Gastrocnemius medialis (tissue), 4 donors: ENCODE measurements around the gene WDR64. TPM values are rescaled to one million over a fixed set of nuclear protein-coding genes. Genes with fewer than 3 reads are reported as not detected.
"Not testable (repeated sequence)": the region's sequence is repeated elsewhere in the genome, so short reads cannot be mapped to it uniquely, and the experiment has no call there.

ENCODE experiments used
- ATAC-seq, 2 donors: fragments of 150-250 bp; one replicate each; pipeline ENCODE4 v1.9.1; 2016
- DNase-seq, 2 donors: peaks; one replicate each; pipeline ENCODE4 v3.0.0-alpha.2; 2019
- H3K27ac ChIP-seq, 4 donors: fragments of 200-600 bp; sonication (generic); 1 replicate in 1 of 4; 2 replicates in 3 of 4; pipeline ENCODE4 v1.5.1; 2016 to 2018; ENCODE audit warnings: mild to moderate bottlenecking in 2 of 4, moderate library complexity in 1 of 4
- H3K27me3 ChIP-seq, 3 donors: fragments of 200-600 bp; sonication (generic) in 2 of 3; 1 replicate in 1 of 3; 2 replicates in 2 of 3; pipeline versions ENCODE4 v1.5.1 to v1.6.0; 2016 to 2019; ENCODE audit warnings: mild to moderate bottlenecking in 1 of 3, moderate library complexity in 1 of 3
- H3K36me3 ChIP-seq, 2 donors: fragments of 200-600 bp; sonication (generic) in 1 of 2; one replicate each; pipeline ENCODE4 v1.5.1; 2017 to 2018
- H3K4me1 ChIP-seq, 2 donors: fragments of 200-600 bp; sonication (generic) in 1 of 2; one replicate each; pipeline ENCODE4 v1.5.1; 2016 to 2017; ENCODE audit warnings: mild to moderate bottlenecking in 2 of 2
- H3K4me3 ChIP-seq, 4 donors: fragments of 200-600 bp; sonication (generic) in 3 of 4; 1 replicate in 1 of 4; 2 replicates in 3 of 4; pipeline ENCODE4 v1.5.1; 2016 to 2019; ENCODE audit warnings: mild to moderate bottlenecking in 2 of 4
- H3K9me3 ChIP-seq, 3 donors: fragments of 200-600 bp; sonication (generic) in 2 of 3; 1 replicate in 1 of 3; 2 replicates in 2 of 3; pipeline ENCODE4 v1.5.1; 2016 to 2019
- POLR2A ChIP-seq, 2 donors: fragments of 450-650 bp; IDR thresholded peaks; one replicate each; pipeline ENCODE4 v1.6.1; 2017; ENCODE audit warnings: antibody characterized with exemption in 2 of 2, mild to moderate bottlenecking in 2 of 2, moderate library complexity in 2 of 2
- in situ Hi-C, 4 donors: fragments of 200-750 bp; cut with MboI; loops; one replicate each; pipeline versions ENCODE4 v1.15.0 to v1.8.0; 2017; ENCODE audit warnings: low sequenced_read_pairs in 4 of 4
- intact Hi-C: fragments of 100-400 bp; cut with DNase I; formaldehyde crosslinking; loops from one replicate; pipeline ENCODE4 v1.15.1; 2023; ENCODE audit warnings: low total_unique reads
- total RNA-seq, 4 donors: library from RNA; depleted of rRNA; stranded (reverse); fragments of >200 nt; gene quantifications; one replicate each; pipeline versions ENCODE4 v1.1.0 to v1.2.3, GENCODE V29; 2016
- TF ChIP-seq, protein P1 (sequence below), 5 experiments: fragments of 450-650 bp in 3 of 5; fragments of 200-600 bp in 2 of 5; sonication (generic) in 2 of 5; IDR thresholded peaks in 4 of 5; conservative IDR thresholded peaks in 1 of 5; 1 replicate in 4 of 5; 2 replicates in 1 of 5; pipeline ENCODE4 v1.5.1; 2016 to 2019; ENCODE audit warnings: antibody characterized with exemption in 5 of 5, mild to moderate bottlenecking in 3 of 5, moderate library complexity in 3 of 5

The WDR64 gene
- total RNA-seq, 4 donors from 2014 or later, result 0.22 TPM; not detected in 3

GRCh38 chr1:241733899-241734298 lies 81.8 kb downstream of the WDR64 start:
- intact Hi-C loops (no loop called here), in situ Hi-C loops (no loop called here)
- H3K4me1 ChIP-seq, result no peaks in the 10 kb centered on the region
- no peaks in the 10 kb centered on the region for H3K36me3 ChIP-seq
- H3K9me3 ChIP-seq, result no peaks in the 10 kb centered on the region
- TF ChIP-seq, protein P1, sequence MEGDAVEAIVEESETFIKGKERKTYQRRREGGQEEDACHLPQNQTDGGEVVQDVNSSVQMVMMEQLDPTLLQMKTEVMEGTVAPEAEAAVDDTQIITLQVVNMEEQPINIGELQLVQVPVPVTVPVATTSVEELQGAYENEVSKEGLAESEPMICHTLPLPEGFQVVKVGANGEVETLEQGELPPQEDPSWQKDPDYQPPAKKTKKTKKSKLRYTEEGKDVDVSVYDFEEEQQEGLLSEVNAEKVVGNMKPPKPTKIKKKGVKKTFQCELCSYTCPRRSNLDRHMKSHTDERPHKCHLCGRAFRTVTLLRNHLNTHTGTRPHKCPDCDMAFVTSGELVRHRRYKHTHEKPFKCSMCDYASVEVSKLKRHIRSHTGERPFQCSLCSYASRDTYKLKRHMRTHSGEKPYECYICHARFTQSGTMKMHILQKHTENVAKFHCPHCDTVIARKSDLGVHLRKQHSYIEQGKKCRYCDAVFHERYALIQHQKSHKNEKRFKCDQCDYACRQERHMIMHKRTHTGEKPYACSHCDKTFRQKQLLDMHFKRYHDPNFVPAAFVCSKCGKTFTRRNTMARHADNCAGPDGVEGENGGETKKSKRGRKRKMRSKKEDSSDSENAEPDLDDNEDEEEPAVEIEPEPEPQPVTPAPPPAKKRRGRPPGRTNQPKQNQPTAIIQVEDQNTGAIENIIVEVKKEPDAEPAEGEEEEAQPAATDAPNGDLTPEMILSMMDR (IDR thresholded peaks at IDR 0.05 in 4 of 5, conservative IDR thresholded peaks at IDR 0.05 in 1 of 5), result no peak
- no peak for TF ChIP-seq POLR2A (IDR thresholded peaks at IDR 0.05)
- H3K4me3 ChIP-seq, result no peak overlapping the region
- H3K27me3 ChIP-seq, result no peaks in the 10 kb centered on the region
- no peak for ATAC-seq
- H3K27ac ChIP-seq, result no peak overlapping the region
- no peak for DNase-seq

- Histone ChIP-seq H3K36me3 (no peaks in the 10 kb centered on the region), H3K4me1 (no peaks in the 10 kb centered on the region), H3K27ac (no peak overlapping the region), H3K4me3 (no peak overlapping the region), H3K27me3 (no peaks in the 10 kb centered on the region), H3K9me3 (no peaks in the 10 kb centered on the region)
- in situ Hi-C loops, result no loop called here
- intact Hi-C loops, result no loop called here
- TF ChIP-seq, protein P1 (IDR thresholded peaks at IDR 0.05 in 4 of 5, conservative IDR thresholded peaks at IDR 0.05 in 1 of 5), result no peak
- TF ChIP-seq POLR2A (IDR thresholded peaks at IDR 0.05), result no peak
- ATAC-seq (no peak), DNase-seq (no peak)
These were observed 82.5 kb downstream of the WDR64 start for GRCh38 chr1:241734533-241734932.

GRCh38 chr1:241735493-241735926 lies 83.4 kb downstream of the WDR64 start:
- H3K27ac ChIP-seq, DNase-seq, in situ Hi-C loops, H3K4me3 ChIP-seq, intact Hi-C loops, ATAC-seq, H3K9me3 ChIP-seq, H3K27me3 ChIP-seq, H3K4me1 ChIP-seq, H3K36me3 ChIP-seq: not testable (repeated sequence)

DNA sequence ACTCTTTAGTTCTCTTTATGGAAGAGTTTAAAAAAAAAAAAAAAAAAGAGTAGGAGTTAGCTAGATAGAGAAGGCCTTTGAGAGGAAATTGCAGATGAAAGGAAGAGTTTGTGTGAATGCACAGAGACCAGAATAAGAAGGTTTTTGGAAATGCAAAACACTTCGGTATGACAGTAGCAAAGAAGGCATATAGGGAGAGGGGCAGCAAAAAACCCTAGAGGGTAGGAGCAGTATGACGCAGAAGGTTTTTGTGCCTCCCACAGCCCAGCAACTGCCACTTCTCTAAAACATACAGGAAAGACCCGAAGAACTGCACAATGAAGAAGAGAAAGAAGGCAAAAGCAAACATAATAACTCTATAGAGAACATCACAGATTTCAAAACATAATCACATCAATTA lies 84.3 kb downstream of the WDR64 start:
- Histone ChIP-seq H3K36me3 (no peaks in the 10 kb centered on the region), H3K4me3 (no peak overlapping the region), H3K27me3 (no peaks in the 10 kb centered on the region), H3K27ac (no peak overlapping the region), H3K4me1 (no peaks in the 10 kb centered on the region), H3K9me3 (no peaks in the 10 kb centered on the region)
- intact Hi-C loops, result no loop called here
- no peak for DNase-seq
- TF ChIP-seq, protein P1 (IDR thresholded peaks at IDR 0.05 in 4 of 5, conservative IDR thresholded peaks at IDR 0.05 in 1 of 5), result no peak
- TF ChIP-seq POLR2A (IDR thresholded peaks at IDR 0.05), result no peak
- in situ Hi-C loops, result no loop called here
- ATAC-seq, result no peak

- no peak for DNase-seq
- no peaks in the 10 kb centered on the region for H3K36me3 ChIP-seq
- in situ Hi-C loops, result no loop called here
- no peak for TF ChIP-seq POLR2A (IDR thresholded peaks at IDR 0.05)
- TF ChIP-seq, protein P1 (IDR thresholded peaks at IDR 0.05 in 4 of 5, conservative IDR thresholded peaks at IDR 0.05 in 1 of 5), result no peak
- intact Hi-C loops, result no loop called here
- H3K4me3 ChIP-seq, result no peak overlapping the region
- no peak overlapping the region for H3K27ac ChIP-seq
- H3K9me3 ChIP-seq, result no peaks in the 10 kb centered on the region
- no peaks in the 10 kb centered on the region for H3K27me3 ChIP-seq
- ATAC-seq, result no peak
- no peaks in the 10 kb centered on the region for H3K4me1 ChIP-seq
These were observed 86.4 kb downstream of the WDR64 start for GRCh38 chr1:241738284-241739078.
